Left lung (tissue), 10 donors: ENCODE data around the gene TANC1. TPM values are rescaled to one million over a fixed set of nuclear protein-coding genes. Genes with fewer than 3 reads are reported as not detected.

Experiments used
- ATAC-seq: fragments of 200-7000 bp; cut with Tn5 transposase; one replicate; pipeline ENCODE4 v1.9.1; 2020; ENCODE audit warnings: moderate library complexity
- DNase-seq, 4 donors: peaks; one replicate each; pipeline ENCODE4 v3.0.0-alpha.2; 2013 to 2020
- H3K27ac ChIP-seq, 2 donors: fragments of 200-600 bp; sonication (generic) in 1 of 2; one replicate each; pipeline versions ENCODE4 v1.5.0 to v1.8.0; 2020 to 2021
- H3K27me3 ChIP-seq, 2 donors: fragments of 200-600 bp; sonication (generic) in 1 of 2; one replicate each; pipeline versions ENCODE4 v1.5.0 to v1.8.0; 2020 to 2021
- H3K36me3 ChIP-seq, 2 donors: fragments of 200-600 bp; sonication (generic) in 1 of 2; one replicate each; pipeline versions ENCODE4 v1.5.0 to v1.8.0; 2020 to 2021
- H3K4me1 ChIP-seq, 2 donors: fragments of 200-600 bp; one replicate each; pipeline ENCODE4 v1.8.0; 2021
- H3K4me3 ChIP-seq, 2 donors: fragments of 200-600 bp; sonication (generic) in 1 of 2; one replicate each; pipeline versions ENCODE4 v1.5.0 to v1.8.0; 2020 to 2021; ENCODE audit warnings: mild to moderate bottlenecking in 1 of 2
- H3K9me3 ChIP-seq, 2 donors: fragments of 200-600 bp; sonication (generic) in 1 of 2; one replicate each; pipeline versions ENCODE4 v1.5.0 to v1.8.0; 2020 to 2021
- CTCF ChIP-seq, 2 donors: fragments of 200-600 bp; sonication (generic) in 1 of 2; IDR thresholded peaks; one replicate each; pipeline versions ENCODE4 v1.5.0 to v1.8.0; 2021; ENCODE audit warnings: antibody characterized with exemption in 2 of 2
- intact Hi-C, 2 donors: fragments of 100-400 bp; cut with DNase I; formaldehyde crosslinking; loops; one replicate each; pipeline versions ENCODE4 v1.11.2 to v1.14.2; 2022
- polyA plus RNA-seq, 6 donors: library from polyadenylated mRNA; unstranded; fragments of 120-200 nt; gene quantifications; one replicate each; pipeline ENCODE4 v1.2.1, GENCODE V29; 2013; ENCODE audit not compliant: insufficient read length in 6 of 6
- total RNA-seq, 2 donors: library from RNA; stranded (reverse); fragmentation: NEBNext Ultra II Directional; extraction: Animal tissue kit (Norgen Biotek cat#: 25700); gene quantifications; one replicate each; pipeline ENCODE4 v1.2.1, GENCODE V29; 2021
- donor health status: DM: no; HTN: yes; CAD: no.
- donor health status: DM: no; HTN: no; CAD: no.

Gene TANC1
- total and polyA plus RNA-seq, 8 donors: 40.1 to 76.6 (median 53.3) TPM

GRCh38 chr2:159175182-159175581 is 206.7 kb downstream of the TANC1 start:
- TF ChIP-seq CTCF (IDR thresholded peaks at IDR 0.05): no peak
- no peak overlapping the region for H3K27ac ChIP-seq
- H3K36me3 ChIP-seq: peaks cover 0 to 71% of the 10 kb centered on the region in 2 donors
- intact Hi-C loops: no loop called here
- no peaks in the 10 kb centered on the region for H3K27me3 ChIP-seq
- no peak for DNase-seq
- H3K9me3 ChIP-seq: no peaks in the 10 kb centered on the region
- H3K4me3 ChIP-seq: no peak overlapping the region
- H3K4me1 ChIP-seq: no peaks in the 10 kb centered on the region
- no peak for ATAC-seq

GRCh38 chr2:159175927-159176326 is 207.5 kb downstream of the TANC1 start:
- Histone ChIP-seq H3K36me3 (peaks cover 0 to 70% of the 10 kb centered on the region in 2 donors), H3K4me1 (no peaks in the 10 kb centered on the region), H3K27me3 (no peaks in the 10 kb centered on the region), H3K9me3 (no peaks in the 10 kb centered on the region), H3K27ac (no peak overlapping the region), H3K4me3 (no peak overlapping the region)
- no peak for TF ChIP-seq CTCF (IDR thresholded peaks at IDR 0.05)
- no peak for DNase-seq
- no peak for ATAC-seq
- intact Hi-C loops: no loop called here

- no peak for TF ChIP-seq CTCF (IDR thresholded peaks at IDR 0.05)
- intact Hi-C loops: no loop called here
- no peak for DNase-seq
- H3K36me3 ChIP-seq: peaks cover 0 to 70% of the 10 kb centered on the region in 2 donors
- no peaks in the 10 kb centered on the region for H3K9me3 ChIP-seq
- ATAC-seq: no peak
- H3K27ac ChIP-seq: no peak overlapping the region
- H3K27me3 ChIP-seq: no peaks in the 10 kb centered on the region
- no peaks in the 10 kb centered on the region for H3K4me1 ChIP-seq
- H3K4me3 ChIP-seq: no peak overlapping the region
Measured at GRCh38 chr2:159176555-159176954, 208.1 kb downstream of the TANC1 start.

- Histone ChIP-seq H3K4me1 (no peaks in the 10 kb centered on the region), H3K9me3 (no peaks in the 10 kb centered on the region), H3K36me3 (peaks cover 0 to 69% of the 10 kb centered on the region in 2 donors), H3K27me3 (no peaks in the 10 kb centered on the region), H3K4me3 (no peak overlapping the region), H3K27ac (no peak overlapping the region)
- no peak for ATAC-seq
- DNase-seq: no peak
- intact Hi-C loops: no loop called here
- no peak for TF ChIP-seq CTCF (IDR thresholded peaks at IDR 0.05)
Measured at GRCh38 chr2:159177357-159177756, 208.9 kb downstream of the TANC1 start.

- Histone ChIP-seq H3K9me3 (no peaks in the 10 kb centered on the region), H3K36me3 (peaks cover 0 to 65% of the 10 kb centered on the region in 2 donors), H3K4me1 (no peaks in the 10 kb centered on the region), H3K27me3 (no peaks in the 10 kb centered on the region), H3K27ac (no peak overlapping the region), H3K4me3 (no peak overlapping the region)
- DNase-seq (no peak), ATAC-seq (no peak)
- intact Hi-C loops: no loop called here
- TF ChIP-seq CTCF (IDR thresholded peaks at IDR 0.05): no peak
Measured at GRCh38 chr2:159177957-159178356, 209.5 kb downstream of the TANC1 start.
